HG03378 (cell line): Measurements from ENCODE around the gene ARID4B.
"Not testable (repeated sequence)": the region's sequence is repeated elsewhere in the genome, so short reads cannot be mapped to it uniquely, and the experiment has no call there.

ENCODE experiments used
- ATAC-seq: cut with Tn5 transposase; IDR thresholded peaks from one replicate; pipeline ENCODE4 v1.9.1; 2021; ENCODE audit warnings: mild to moderate bottlenecking, moderate library complexity; ENCODE audit not compliant: unreplicated experiment

ARID4B gene

GRCh38 chr1:235328271-235329138, 526 bp upstream of the ARID4B start, which contains the start of gene GGPS1:
GGPS1 (plus strand) TSS chr1:235328570; CDS start chr1:235335265, 6,695 bp downstream.
- ATAC-seq = peak; percentile 65

GRCh38 chr1:235326719-235327558, 1.0 kb downstream of the ARID4B start:
- no peak for ATAC-seq

GRCh38 chr1:235325854-235326253, 2.1 kb downstream of the ARID4B start:
- ATAC-seq = no peak

- no peak for ATAC-seq
Observed at GRCh38 chr1:235325139-235325538, 2.8 kb downstream of the ARID4B start.

GRCh38 chr1:235324296-235324695, 3.7 kb downstream of the ARID4B start:
- ATAC-seq = no peak

- ATAC-seq = no peak
Observed at GRCh38 chr1:235320521-235321179, 7.3 kb downstream of the ARID4B start.

GRCh38 chr1:235319255-235319654, 8.7 kb downstream of the ARID4B start:
- no peak for ATAC-seq

GRCh38 chr1:235317168-235317567, 10.8 kb downstream of the ARID4B start:
- ATAC-seq = no peak

- ATAC-seq = no peak
Observed at GRCh38 chr1:235315735-235316134, 12.2 kb downstream of the ARID4B start.

GRCh38 chr1:235315173-235315572, 12.8 kb downstream of the ARID4B start:
- ATAC-seq = no peak

GRCh38 chr1:235313931-235314678, 13.9 kb downstream of the ARID4B start:
- no peak for ATAC-seq

GRCh38 chr1:235313262-235313661, 14.7 kb downstream of the ARID4B start:
- ATAC-seq = no peak

GRCh38 chr1:235309206-235309605, 18.8 kb downstream of the ARID4B start:
- ATAC-seq = not testable (repeated sequence)

GRCh38 chr1:235307158-235308124, 20.5 kb downstream of the ARID4B start:
- ATAC-seq = no peak

GRCh38 chr1:235304549-235305451, 23.2 kb downstream of the ARID4B start:
- ATAC-seq = no peak

GRCh38 chr1:235302143-235302542, 25.8 kb downstream of the ARID4B start:
- ATAC-seq = no peak

- no peak for ATAC-seq
Observed at GRCh38 chr1:235299169-235299858, 28.7 kb downstream of the ARID4B start.

GRCh38 chr1:235298758-235299157, 29.2 kb downstream of the ARID4B start:
- ATAC-seq = no peak
